Panc1 (cell line): ENCODE data around the gene LHX3.

Source experiments
- POLR2AphosphoS5 ChIP-seq: IDR thresholded peaks from 2 replicates; pipeline ENCODE4 v1.6.1; 2012; ENCODE audit warnings: mild to moderate bottlenecking, low read depth, low read length, moderate library complexity
- TF ChIP-seq, protein P1 (sequence below): fragments of 450-650 bp; IDR thresholded peaks from 2 replicates; pipeline ENCODE4 v1.5.1; 2017; ENCODE audit warnings: mild to moderate bottlenecking

DNA sequence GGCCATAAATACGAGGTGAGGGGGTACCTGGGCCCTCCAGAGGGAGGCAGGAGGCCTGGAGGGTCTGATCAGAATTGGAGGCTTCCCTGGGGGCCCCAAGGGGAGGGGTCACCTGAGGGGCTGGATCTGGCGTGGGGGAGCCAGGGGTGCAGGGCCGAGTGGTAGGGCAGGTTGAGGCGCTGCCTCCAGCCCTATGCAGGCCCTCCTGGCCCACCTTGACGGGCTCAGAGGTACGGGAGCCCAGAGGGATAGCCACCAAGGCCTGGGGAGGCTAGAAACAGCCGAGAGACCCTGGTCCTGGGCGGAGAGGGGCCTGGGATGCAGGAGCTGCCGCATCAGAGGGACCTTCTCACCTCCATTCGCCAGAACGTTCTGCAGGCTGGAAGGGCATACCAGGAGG, 24.3 kb downstream of the LHX3 start:
- TF ChIP-seq, protein P1, sequence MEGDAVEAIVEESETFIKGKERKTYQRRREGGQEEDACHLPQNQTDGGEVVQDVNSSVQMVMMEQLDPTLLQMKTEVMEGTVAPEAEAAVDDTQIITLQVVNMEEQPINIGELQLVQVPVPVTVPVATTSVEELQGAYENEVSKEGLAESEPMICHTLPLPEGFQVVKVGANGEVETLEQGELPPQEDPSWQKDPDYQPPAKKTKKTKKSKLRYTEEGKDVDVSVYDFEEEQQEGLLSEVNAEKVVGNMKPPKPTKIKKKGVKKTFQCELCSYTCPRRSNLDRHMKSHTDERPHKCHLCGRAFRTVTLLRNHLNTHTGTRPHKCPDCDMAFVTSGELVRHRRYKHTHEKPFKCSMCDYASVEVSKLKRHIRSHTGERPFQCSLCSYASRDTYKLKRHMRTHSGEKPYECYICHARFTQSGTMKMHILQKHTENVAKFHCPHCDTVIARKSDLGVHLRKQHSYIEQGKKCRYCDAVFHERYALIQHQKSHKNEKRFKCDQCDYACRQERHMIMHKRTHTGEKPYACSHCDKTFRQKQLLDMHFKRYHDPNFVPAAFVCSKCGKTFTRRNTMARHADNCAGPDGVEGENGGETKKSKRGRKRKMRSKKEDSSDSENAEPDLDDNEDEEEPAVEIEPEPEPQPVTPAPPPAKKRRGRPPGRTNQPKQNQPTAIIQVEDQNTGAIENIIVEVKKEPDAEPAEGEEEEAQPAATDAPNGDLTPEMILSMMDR = no peak
- TF ChIP-seq POLR2AphosphoS5 = no peak
